Activated gamma-delta T cell treated with anti-CD3 and anti-CD28 coated beads, Interleukin-2, amount 50 U/mL, for 16 hours (primary cell): ENCODE measurements around the gene PANX2.
"Not testable (repeated sequence)": the region's sequence is repeated elsewhere in the genome, so short reads cannot be mapped to it uniquely, and the experiment has no call there.

Experiments used
- DNase-seq: peaks from one replicate; pipeline ENCODE4 v3.0.0-alpha.2; 2020; ENCODE audit warnings: low read depth

Gene PANX2

GRCh38 chr22:50147258-50148165 is 23.0 kb upstream of the PANX2 start:
- not testable (repeated sequence) for DNase-seq

DNA sequence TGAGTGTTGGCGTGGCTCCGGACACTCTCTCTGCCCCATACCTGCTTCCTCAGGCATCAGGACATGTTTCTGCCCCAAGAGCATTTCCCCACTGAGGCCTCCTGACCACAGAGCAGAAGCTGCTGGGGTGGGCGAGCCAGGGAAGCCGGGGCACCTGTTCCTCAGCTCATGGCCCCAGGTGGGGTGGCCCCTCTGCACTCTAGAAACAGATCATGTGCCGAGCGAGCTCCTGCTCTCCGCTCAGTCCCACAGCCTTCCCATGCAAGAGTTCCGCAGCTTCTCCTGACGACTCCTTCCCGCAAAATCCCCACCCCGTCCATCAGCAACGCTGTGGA is 22.4 kb upstream of the PANX2 start:
- DNase-seq = no peak

DNA sequence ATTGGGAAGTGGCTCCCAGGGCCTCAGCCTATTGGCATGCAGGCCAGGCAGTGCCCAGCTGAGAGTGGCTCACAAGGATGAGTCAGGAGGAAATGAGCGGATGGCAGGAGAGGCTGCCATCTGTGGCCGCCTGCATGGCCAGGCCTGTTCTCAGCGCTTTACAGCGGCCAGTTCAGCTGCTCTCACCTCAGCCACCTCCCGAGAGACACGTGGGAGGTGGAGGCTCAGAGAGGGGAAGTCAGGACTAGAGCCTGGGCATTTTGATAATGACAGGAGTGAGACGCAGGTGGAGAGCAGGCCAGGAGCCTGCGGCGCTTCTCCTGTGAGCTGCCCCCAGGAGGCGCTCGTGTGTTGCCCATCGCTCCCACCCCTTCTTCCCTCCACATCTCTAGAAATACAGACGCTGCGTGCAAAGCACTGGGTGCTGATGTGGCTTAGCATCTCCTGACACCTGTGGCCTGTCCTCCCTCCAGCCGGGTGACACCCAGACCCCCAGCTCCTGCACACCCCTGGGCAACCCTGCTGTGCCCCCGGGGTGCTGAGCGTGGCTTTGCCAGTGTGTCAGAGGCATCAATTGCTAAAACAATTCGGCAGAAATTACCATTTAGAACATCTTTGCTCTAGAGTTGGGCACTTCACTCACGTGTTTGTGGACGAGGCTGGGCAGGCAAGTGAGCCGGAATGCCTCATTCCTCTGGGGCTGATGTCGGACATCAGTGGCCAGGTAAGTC is 21.4 kb upstream of the PANX2 start:
- peak; percentile 58 for DNase-seq

DNA sequence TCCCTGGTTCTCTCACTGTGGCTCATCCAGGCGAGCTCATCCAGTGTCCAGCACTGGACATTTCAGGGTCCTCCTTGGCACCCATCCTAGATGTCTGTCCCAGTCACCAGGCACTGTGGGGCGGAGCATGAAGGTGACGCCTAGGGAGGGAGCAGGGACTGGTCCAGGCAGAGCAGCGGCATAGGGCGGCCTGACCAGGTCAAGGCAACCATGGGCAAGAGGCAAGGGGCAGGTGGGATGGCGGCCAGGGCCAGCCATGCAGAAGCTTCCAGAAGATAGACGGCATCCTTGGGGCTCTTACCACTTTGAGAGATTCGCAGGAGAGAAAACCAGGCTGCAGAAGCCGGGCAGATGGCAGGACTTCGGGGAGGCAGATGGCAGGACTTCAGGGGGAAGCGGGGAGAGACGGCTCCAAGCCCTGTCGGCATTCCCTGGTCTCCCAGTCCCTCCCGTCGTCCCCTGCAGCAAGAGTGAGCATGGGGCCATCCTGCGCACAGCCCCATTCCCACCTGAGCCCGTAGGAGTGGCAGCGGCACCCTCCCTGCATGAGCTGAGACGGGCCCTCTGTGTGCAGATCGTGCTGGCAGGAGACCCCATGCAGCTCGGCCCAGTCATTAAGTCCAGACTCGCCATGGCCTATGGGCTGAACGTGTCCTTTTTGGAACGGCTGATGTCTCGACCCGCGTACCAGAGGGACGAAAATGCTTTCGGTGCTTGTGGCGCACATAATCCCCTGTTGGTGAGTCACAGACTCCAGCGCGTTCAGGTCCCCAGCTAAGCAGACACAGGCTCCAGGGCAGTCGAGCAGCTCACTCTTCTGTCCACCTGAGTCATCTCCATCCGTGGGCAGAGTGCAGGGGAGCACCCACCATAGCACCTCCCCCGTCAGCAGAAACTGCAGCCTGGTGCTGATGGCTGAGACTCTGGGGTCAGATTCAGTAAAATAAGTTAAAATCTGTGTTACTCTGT is 20.1 kb upstream of the PANX2 start:
- DNase-seq = no peak

DNA sequence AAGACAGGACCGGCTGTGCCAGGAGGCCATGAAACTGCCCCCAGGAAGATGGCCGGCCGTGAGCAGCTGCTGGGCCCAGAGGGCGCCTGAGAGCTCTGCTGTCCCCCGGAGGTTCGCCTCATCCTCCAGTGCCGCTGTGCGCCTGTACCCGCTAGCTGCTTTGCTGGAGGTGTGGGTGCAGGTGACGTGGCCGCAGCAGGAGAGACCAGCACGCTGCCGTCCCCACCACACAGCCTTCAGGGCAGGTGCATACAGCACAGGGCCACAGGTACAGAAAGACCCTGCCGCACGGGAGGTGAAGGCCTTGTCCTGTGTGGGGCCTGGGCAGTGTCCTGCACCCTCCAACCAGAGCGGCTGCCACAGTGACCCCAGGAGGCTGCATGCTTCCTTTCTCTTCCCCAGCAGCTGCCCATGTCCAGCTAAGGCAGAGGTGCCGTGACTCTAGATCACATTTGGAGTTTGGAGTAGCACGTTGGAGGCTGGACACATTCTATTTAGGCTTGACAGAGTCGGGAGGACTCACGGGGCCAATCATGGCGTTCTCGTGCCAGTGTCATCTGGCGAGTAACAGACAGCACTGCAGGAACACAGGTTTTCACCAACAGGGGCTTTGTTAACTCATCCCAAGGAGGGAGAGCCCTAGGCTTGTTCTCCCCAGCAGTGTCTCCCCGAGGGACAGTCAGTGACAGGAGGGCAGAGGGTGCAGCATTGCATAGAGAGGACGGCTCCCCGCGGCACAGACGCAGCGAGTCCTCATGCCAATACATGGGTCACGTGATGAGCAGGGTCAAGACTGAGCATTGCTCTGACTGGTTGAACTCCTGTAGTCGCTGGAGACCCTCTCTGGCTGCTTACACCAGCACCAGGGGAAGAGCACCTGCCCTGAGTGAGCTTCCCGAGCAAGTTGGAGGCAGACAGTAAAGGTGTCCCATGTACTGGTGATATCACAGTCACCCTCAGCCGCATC is 18.7 kb upstream of the PANX2 start:
- DNase-seq = no peak

DNA sequence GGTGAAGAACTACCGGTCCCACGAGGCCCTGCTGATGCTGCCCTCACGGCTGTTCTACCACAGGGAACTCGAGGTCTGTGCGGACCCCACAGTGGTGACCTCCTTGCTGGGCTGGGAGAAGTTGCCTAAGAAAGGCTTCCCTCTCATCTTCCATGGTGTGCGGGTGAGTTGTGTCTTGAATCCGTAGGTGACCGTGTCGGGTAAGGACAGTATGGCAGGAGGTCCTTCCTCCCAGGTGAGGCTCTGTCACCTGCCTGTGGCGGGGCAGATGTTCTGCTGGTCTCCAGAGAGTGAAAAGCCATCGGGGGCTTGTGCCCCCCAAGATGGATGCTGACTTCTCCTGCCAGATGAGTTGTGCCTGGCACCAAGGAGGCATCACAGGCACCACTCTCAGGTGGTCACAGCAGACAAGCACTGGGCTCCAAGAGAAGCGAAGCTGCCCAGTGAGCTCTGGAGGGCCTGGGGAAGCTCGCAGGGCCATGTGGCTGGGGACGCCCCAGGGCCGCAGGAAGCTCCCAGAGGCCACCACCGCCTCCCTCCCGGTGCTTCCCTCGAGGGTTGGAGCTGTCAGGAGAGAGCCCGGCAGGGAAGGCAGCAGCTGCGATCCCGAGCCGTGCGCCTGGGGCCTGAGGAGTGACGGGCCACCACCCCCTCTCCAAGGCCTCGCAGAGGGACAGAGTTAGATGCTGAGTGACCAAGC is 17.3 kb upstream of the PANX2 start:
- DNase-seq = no peak

- no peak for DNase-seq
These were observed 16.8 kb upstream of the PANX2 start for GRCh38 chr22:50153756-50154140.

- DNase-seq = no peak
These were observed 12.7 kb upstream of the PANX2 start for GRCh38 chr22:50157709-50158375.

GRCh38 chr22:50160947-50161346 is 9.6 kb upstream of the PANX2 start:
- no peak for DNase-seq

DNA sequence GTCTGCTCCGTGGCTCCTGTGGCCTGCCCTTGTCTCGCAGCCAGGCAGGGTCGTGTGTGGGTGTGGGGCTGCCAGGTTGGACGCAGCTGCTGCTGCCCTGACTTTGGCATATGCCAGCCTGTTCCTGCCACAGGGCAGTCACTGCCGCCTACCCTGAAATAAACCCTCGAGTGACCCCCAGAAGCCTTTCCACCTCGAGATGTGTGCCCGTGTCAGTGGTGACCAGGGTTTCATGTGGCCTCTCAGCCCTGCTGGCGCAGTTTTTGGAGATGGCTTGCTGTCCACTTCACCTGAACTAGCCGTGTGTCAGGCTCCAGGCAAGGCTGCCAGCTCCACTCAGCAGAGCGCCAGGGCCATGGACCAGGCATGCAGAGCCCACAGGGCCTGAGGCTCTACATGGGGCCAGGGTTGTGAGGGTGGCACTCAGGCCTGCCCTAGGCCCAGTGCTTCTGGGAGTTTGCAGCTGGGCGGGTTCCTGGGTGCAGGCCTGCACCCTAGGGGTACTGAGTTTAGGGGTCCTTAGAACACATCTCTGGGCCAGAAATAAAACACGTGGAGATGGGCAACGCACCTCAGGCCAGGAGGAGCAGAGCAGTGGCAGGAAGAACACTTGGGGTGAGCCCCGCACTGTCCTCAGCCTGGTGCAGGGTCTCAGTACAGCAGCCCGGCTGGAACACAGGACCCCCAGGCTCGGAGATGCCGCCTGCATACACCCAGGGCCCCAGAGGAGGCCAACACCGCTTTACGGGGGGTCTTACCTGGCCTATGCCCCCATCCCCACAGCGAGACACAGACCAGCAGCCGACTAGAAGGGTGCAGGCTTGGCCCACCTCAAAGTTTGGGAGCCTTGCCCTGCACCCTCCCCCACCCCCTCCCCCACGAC is 8.8 kb upstream of the PANX2 start:
- DNase-seq = no peak

GRCh38 chr22:50162391-50162956 is 8.1 kb upstream of the PANX2 start:
- DNase-seq = no peak

DNA sequence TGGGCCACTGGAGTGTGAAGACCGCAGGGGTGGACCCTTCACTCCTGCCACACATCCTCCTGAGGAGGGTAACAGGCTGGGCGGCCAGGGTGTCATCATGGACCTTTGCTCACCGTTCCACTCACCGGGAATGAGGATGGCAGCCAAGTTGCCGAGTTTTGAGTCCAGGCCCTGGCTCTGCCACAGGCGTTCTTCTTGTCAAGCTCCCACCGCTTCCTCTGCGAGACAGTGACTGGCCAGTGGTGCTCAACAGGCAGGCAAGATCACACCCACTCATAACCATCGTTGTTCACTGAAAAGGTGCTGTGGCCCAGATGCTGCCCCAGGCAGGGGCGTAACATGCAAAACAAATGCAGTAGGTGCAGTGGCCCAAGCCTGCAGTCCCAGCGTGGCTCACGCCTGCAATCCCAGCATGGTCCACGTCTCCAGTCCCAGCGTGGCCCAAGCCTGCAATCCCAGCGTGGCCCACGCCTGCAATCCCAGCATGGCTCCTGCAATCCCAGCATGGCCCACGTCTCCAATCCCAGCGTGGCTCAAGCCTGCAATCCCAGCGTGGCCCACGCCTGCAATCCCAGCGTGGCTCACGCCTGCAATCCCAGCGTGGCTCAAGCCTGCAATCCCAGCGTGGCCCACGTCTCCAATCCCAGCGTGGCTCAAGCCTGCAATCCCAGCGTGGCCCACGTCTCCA is 5.0 kb upstream of the PANX2 start:
- DNase-seq = no peak

DNA sequence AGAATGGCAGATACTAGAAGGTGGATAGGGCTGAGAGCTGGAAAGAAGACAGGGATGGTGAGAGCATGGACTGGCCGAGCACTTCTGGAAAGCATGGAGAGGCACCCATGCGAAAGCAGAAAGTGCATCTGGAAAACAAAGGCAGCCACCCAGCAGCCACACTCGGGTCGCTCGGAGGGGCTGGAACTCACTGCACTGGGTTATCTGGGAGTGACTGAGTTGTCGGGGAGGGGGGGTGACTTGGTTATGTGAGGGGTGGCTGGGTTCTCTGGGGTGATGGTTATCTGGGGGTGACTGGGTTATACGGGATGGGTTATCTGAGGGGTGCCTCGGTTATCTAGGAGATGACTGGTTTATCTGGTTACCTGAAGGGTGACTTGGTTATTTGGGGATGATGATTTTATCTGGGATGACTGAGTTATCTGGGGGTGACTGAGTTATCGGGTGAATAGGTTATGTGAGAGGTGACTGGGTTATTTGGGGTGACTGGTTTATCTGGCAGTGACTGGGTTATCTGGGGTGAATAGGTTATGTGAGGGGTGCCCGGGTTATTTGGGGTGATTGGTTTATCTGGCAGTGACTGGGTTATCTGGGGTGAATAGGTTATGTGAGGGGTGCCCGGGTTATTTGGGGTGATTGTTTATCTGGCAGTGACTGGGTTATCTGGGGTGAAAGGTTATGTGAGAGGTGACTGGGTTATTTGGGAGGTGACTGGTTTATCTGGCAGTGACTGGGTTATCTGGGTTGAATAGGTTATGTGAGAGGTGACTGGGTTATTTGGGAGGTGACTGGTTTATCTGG is 2.6 kb upstream of the PANX2 start:
- DNase-seq = no peak

GRCh38 chr22:50168490-50169180 is 1.9 kb upstream of the PANX2 start:
- DNase-seq = not testable (repeated sequence)

GRCh38 chr22:50169181-50169759 is 1.3 kb upstream of the PANX2 start:
- no peak for DNase-seq

GRCh38 chr22:50169774-50170341 is 673 bp upstream of the PANX2 start:
- no peak for DNase-seq
